Large intestine (tissue), 3 donors: ENCODE data around the gene CUL7. TPM values are rescaled to one million over a fixed set of nuclear protein-coding genes. Genes with fewer than 3 reads are reported as not detected.
"Not testable (repeated sequence)": the region's sequence is repeated elsewhere in the genome, so short reads cannot be mapped to it uniquely, and the experiment has no call there.

Experiments used
- DNase-seq, 2 donors: peaks; one replicate each; pipeline versions ENCODE4 v3.0.0 to v3.0.0-alpha.2; 2013
- H3K27ac ChIP-seq: one replicate; pipeline ENCODE4 v1.5.1; 2013; ENCODE audit warnings: low read length
- H3K27me3 ChIP-seq: 2 replicates; pipeline ENCODE4 v1.6.1; 2013; ENCODE audit warnings: low read length; ENCODE audit not compliant: control insufficient read depth, insufficient read depth
- H3K36me3 ChIP-seq: 2 replicates; pipeline ENCODE4 v1.6.1; 2013; ENCODE audit warnings: low read length; ENCODE audit not compliant: control insufficient read depth, insufficient read depth
- H3K4me1 ChIP-seq: one replicate; pipeline ENCODE4 v1.6.1; 2013; ENCODE audit warnings: low read length; ENCODE audit not compliant: control insufficient read depth, insufficient read depth
- H3K4me3 ChIP-seq: one replicate; pipeline ENCODE4 v1.5.1; 2013; ENCODE audit warnings: low read length
- H3K9me3 ChIP-seq: one replicate; pipeline ENCODE4 v1.6.1; 2013; ENCODE audit warnings: mild to moderate bottlenecking, low read depth, low read length, moderate library complexity; ENCODE audit not compliant: control insufficient read depth
- WGBS: methylation state at CpG from one replicate; pipeline ENCODE4 v1.1.5; 2013; ENCODE audit warnings: low lambda C conversion rate; ENCODE audit not compliant: insufficient coverage; 5-methylcytosine and 5-hydroxymethylcytosine counted together
- polyA plus RNA-seq: library from polyadenylated mRNA; unstranded; fragments of 120-200 nt; gene quantifications from one replicate; pipeline ENCODE4 v1.2.1, GENCODE V29; 2013

CUL7 gene
- polyA plus RNA-seq, 1 donor, result 40.7 TPM

GRCh38 chr6:43001843-43002242 is 51.8 kb downstream of the CUL7 start:
- H3K4me1 ChIP-seq, result peaks cover 2% of the 10 kb centered on the region
- H3K27me3 ChIP-seq, result no peaks in the 10 kb centered on the region
- no peaks in the 10 kb centered on the region for H3K9me3 ChIP-seq
- no CpG with 5 or more reads among the region's 8 CpGs for WGBS
- H3K36me3 ChIP-seq, result peaks cover 29% of the 10 kb centered on the region
- H3K4me3 ChIP-seq, result no peak overlapping the region
- H3K27ac ChIP-seq, result no peak overlapping the region
- no peak for DNase-seq

GRCh38 chr6:42998205-42998604 is 55.4 kb downstream of the CUL7 start:
- not testable (repeated sequence) for H3K9me3 ChIP-seq, DNase-seq, H3K27ac ChIP-seq, H3K4me3 ChIP-seq, H3K4me1 ChIP-seq, H3K27me3 ChIP-seq
- WGBS, result no CpG with 5 or more reads among the region's 9 CpGs
- H3K36me3 ChIP-seq, result peaks cover 23% of the 10 kb centered on the region

GRCh38 chr6:42996513-42996912 is 57.1 kb downstream of the CUL7 start:
- H3K27me3 ChIP-seq, result no peaks in the 10 kb centered on the region
- no peak overlapping the region for H3K4me3 ChIP-seq
- peaks cover 5% of the 10 kb centered on the region for H3K4me1 ChIP-seq
- peak overlapping the region; percentile 68 for H3K27ac ChIP-seq
- peaks cover 22% of the 10 kb centered on the region for H3K36me3 ChIP-seq
- H3K9me3 ChIP-seq, result no peaks in the 10 kb centered on the region
- DNase-seq, result peak; percentile 64 to 83

DNA sequence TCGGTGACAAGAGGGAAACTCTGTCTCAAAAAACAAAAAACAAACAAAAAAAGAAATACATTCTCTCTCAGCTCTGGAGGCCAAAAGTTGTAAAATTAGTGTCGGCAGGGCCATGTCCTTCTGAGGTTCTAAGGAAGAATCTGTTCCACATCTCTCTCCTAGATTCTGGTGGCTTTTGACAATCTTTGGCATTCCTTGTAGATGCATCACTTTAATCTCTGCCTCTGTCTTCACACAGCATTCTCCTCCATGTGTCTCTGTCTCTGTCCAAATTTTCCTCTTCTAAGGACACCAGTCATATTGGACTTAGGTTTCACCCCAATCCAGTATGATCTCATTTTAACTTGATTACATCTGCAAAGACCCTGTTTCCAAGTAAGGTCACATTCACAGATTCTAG is 60.2 kb downstream of the CUL7 start:
- Histone ChIP-seq H3K4me3 (no peak overlapping the region), H3K36me3 (peaks cover 31% of the 10 kb centered on the region), H3K4me1 (peaks cover 31% of the 10 kb centered on the region), H3K27me3 (no peaks in the 10 kb centered on the region), H3K27ac (no peak overlapping the region), H3K9me3 (no peaks in the 10 kb centered on the region)
- DNase-seq, result no peak
- 100% methylated on average over 1 of the region's 2 CpGs for WGBS

- Histone ChIP-seq H3K4me1 (peaks cover 54% of the 10 kb centered on the region), H3K4me3 (no peak overlapping the region), H3K9me3 (no peaks in the 10 kb centered on the region), H3K36me3 (peaks cover 37% of the 10 kb centered on the region), H3K27ac (peak overlapping the region; percentile 85), H3K27me3 (no peaks in the 10 kb centered on the region)
- peak; percentile 90 to 95 for DNase-seq
- WGBS, result no CpG with 5 or more reads among the region's 5 CpGs
These were observed 63.7 kb downstream of the CUL7 start for GRCh38 chr6:42989923-42990322.

GRCh38 chr6:42988486-42989020 is 65.1 kb downstream of the CUL7 start:
- no CpG with 5 or more reads among the region's 1 CpG for WGBS
- H3K4me1 ChIP-seq, result peaks cover 59% of the 10 kb centered on the region
- DNase-seq, result peak in 1 of 2 donors; percentile 44
- no peaks in the 10 kb centered on the region for H3K27me3 ChIP-seq
- H3K27ac ChIP-seq, result peak overlapping the region; percentile 85
- peaks cover 31% of the 10 kb centered on the region for H3K36me3 ChIP-seq
- H3K4me3 ChIP-seq, result no peak overlapping the region
- no peaks in the 10 kb centered on the region for H3K9me3 ChIP-seq

Other genes with a start within 250 kb of the CUL7 start
- gene RPL7L1, start 174.2 kb downstream of the CUL7 start, polyA plus RNA-seq, result 90.6 TPM
- gene PTCRA, start 137.8 kb downstream of the CUL7 start, polyA plus RNA-seq, result 0.15 TPM
- gene CNPY3, start 124.4 kb downstream of the CUL7 start, polyA plus RNA-seq, result 53.0 TPM
- gene GNMT, start 93.1 kb downstream of the CUL7 start, polyA plus RNA-seq, result 0.54 TPM
- gene PEX6, start 74.7 kb downstream of the CUL7 start, polyA plus RNA-seq, result 35.7 TPM
- gene PPP2R5D, start 69.3 kb downstream of the CUL7 start, polyA plus RNA-seq, result 62.0 TPM
- gene MEA1, start 39.9 kb downstream of the CUL7 start, polyA plus RNA-seq, result 73.8 TPM
- gene KLHDC3, start 39.6 kb downstream of the CUL7 start, polyA plus RNA-seq, result 91.8 TPM
- 52.1 TPM for gene RRP36, start 32.2 kb downstream of the CUL7 start, polyA plus RNA-seq
- gene MRPL2, start 5.6 kb upstream of the CUL7 start, polyA plus RNA-seq, result 56.1 TPM
- gene KLC4, start 5.8 kb upstream of the CUL7 start, polyA plus RNA-seq, result 170 TPM
- gene PTK7, start 22.5 kb upstream of the CUL7 start, polyA plus RNA-seq, result 35.7 TPM
- gene SRF, start 117.4 kb upstream of the CUL7 start, polyA plus RNA-seq, result 30.1 TPM
- gene CUL9, start 128.3 kb upstream of the CUL7 start, polyA plus RNA-seq, result 42.5 TPM
- gene DNPH1, start 175.6 kb upstream of the CUL7 start, polyA plus RNA-seq, result 152 TPM
- gene TTBK1, start 189.6 kb upstream of the CUL7 start, polyA plus RNA-seq, result 3.8 TPM
- gene SLC22A7, start 244.4 kb upstream of the CUL7 start, polyA plus RNA-seq, result 1.2 TPM